ENCODE measurements around the gene DQX1.

The DQX1 gene

GRCh38 chr2:74531666-74532065 lies 5.6 kb upstream of the DQX1 start:
- no peak for DNase-seq

- peak; percentile 27 for DNase-seq
Measured at GRCh38 chr2:74530239-74531187, 4.5 kb upstream of the DQX1 start.

DNA sequence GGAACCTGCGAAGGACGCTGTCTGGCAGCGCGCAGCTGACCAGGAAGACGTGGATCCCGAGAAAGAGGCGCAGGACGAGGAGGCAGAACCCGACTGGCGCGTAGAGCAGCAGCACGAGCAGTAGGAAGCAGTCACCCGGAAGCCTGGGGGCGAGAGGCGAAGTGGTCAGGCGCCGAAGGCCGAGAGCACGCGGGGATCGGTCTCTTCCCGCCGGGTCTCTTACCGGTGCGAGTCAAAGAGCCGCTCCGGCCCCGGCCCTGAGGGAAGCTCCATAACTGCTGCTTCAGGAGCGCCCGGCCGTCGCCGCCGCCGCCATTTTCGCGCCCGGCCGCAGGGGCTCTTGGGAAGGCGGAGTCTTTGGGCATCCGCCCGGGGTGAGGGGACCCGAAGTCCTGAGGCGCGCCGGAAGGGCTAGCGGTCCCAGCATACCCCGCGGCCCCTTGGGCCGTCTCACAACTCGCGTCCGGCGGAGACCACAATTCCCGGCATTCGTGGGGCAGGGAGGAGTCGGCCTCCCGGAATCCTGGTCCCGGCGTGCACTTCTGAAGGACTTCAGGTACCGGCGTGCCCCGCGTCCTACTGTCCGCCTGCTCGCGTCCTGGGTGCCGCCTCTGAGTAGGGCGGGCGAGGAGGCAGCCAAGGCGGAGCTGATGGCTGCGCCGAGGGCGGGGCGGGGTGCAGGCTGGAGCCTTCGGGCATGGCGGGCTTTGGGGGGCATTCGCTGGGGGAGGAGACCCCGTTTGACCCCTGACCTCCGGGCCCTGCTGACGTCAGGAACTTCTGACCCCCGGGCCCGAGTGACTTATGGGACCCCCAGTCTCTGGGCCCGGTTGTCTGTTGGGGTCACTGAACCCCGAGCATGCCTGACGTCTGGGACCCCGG lies 3.6 kb upstream of the DQX1 start, which contains the start of the genes AUP1 and HTRA2:
TSS of gene AUP1 (minus strand) at position 350 of the 882 bp plus-strand sequence. CDS start at position 273, 77 bp downstream.
TSS of gene HTRA2 (plus strand) at position 577 of the 882 bp plus-strand sequence. CDS start at position 651, 74 bp downstream.
- peak; percentile 77 for DNase-seq

DNA sequence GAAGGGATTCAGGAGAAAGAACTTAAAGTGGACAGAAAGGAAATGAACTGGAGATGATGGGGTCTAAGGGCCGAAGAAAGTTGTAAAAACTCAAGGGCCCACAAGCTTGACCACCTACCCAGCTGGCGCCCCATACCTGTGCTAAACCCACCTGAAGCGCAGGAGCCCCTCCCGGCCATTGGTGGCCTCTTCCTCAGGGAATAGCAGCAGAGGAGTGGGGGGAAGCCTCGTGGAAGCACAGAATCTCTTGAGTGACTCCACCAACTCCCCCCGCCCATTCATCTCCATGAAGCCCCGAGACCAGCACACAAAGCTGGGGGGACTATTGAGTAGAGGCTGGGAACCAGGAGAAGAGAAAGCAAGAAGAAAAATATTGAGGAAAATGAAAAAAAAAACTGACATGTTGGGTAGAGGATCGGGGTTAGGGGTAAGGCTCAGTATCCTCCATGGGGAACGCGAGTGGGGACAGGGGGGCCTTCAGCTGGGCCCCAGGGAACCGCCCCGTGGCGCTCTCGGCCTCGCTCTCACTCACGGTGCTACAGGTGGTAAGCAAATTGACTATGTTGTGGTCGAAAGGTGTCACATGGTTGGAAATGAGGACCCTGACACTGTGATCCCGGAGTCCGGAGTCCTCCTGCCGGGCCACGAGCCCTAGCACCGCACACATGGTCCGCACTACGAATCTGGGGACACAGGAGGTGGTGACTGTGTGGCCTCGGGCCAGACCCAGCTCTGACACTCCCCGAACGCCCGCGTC lies 2.7 kb upstream of the DQX1 start:
- DNase-seq = no peak

- DNase-seq = no peak
Measured at GRCh38 chr2:74527741-74528140, 1.7 kb upstream of the DQX1 start.

DNA sequence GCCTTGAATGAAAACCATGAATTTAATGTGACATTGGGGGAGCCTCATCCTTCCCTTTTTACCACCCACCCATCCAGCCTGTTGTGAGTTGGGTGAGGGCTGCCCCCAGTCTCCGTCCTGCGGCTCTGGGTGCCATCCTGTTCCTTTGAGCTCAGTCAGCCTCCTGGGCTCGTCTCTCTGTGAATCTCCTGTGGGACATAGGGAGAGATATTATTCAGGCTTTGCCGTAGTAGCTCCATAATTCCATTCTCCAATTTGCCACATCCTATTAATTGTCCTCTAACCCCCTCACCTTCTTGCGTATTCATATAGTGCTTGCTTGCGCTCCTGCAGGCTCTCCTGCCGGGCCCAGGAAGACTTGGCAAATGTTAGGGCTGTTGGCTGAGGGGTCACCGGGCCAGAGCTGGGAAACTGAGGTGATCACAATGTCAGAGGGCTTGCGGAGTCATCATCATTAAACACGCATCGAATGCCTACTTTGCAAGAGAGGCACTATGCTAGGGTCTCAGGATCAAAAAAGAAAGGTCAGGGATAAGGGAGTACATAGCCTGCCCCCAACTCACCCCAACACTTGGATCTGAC lies 709 bp upstream of the DQX1 start:
- no peak for DNase-seq

DNA sequence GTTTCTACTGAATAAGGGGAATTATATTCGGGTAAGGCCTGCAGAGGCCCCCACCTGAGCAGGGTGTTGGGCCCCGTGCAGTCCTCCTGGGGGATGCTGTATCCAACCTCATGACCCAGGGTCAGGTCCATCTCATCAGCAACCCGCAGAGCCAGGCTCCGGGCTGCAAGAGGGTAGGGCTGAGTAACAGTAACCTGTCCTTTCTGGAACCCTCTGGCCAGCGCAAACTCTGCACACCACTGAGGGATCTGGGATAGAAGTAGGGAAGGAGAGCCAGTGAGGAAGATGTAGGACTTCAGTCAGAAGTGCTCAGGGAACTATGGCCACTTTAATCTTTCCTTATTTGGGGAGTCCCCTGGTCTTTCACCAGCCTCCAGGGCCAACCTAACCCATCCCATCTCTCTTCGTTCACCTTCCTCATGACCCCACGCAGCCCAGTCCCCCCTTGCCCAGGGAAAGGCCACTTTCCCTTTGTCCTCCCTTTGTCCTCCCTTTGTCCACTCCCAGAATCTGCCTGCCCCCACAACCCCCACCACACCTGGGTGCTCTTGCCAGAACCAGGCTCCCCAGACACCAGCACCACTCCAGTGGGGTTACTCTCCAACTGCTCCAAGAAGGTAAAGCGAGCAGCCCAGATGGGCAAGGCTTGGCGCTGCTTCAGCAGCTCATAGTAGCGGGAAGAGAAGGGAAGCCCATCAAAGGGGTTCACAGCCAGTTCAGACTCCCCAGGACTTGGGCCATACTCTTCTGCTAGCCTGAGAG lies 895 bp downstream of the DQX1 start:
- DNase-seq = no peak

DNA sequence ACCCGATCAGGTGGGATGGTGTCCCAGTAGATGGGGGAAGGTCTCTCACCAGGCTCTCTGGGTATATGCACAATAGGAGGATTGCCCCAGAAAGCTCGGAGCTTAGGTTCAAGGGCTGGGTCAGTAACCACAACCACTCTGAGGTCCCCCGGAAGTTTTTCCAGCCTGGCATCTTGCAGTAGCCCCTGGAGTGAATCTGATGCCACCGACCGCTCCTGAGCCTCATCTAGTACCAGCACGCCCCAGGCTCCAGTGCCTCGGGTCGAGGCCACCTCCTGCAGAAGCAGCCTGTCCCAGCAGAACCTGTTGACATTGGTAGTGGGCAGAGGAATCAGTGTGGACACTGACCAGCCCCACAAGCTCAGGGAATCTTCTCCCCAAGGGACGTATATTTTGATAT lies 2.0 kb downstream of the DQX1 start:
- DNase-seq = no peak

DNA sequence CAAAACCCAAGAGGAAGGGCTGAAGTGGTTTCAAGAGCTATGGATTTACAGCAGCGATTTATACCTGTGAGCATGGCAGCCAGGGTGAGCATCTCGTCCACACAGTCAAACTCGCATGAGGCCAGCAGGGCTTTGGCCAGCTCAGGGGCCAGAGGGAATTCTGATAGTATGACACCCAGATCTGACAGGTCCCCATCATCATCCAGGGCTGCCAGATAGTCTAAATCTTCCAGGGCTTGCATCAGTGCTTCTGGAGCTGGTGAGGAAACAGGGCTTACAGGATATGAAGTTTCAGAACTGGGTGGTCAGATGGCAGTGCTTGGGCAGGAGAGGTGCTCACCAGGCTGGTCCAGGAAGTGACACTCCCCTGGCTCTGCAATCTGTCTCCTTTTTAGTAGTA lies 3.5 kb downstream of the DQX1 start:
- DNase-seq = no peak

DNA sequence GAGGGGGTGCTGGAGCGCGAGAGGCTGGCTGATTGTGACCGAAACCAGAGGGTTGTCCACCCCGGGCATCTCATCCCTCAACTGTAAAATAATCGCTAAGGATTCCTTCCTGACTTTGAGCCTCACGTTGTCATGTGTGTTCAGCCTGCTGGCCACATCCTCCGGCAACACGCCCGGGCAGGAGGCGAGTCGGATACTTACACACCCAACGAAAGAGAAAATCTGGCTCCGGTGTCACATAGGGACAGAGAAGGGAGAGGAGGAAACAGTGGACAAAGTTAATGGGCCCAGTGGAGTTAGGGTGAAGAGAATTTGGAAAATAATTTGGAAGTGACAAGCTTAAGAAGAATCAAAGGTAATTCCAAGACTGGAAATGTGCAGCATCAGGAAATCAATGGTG lies 9.4 kb downstream of the DQX1 start:
- DNase-seq = no peak

DNA sequence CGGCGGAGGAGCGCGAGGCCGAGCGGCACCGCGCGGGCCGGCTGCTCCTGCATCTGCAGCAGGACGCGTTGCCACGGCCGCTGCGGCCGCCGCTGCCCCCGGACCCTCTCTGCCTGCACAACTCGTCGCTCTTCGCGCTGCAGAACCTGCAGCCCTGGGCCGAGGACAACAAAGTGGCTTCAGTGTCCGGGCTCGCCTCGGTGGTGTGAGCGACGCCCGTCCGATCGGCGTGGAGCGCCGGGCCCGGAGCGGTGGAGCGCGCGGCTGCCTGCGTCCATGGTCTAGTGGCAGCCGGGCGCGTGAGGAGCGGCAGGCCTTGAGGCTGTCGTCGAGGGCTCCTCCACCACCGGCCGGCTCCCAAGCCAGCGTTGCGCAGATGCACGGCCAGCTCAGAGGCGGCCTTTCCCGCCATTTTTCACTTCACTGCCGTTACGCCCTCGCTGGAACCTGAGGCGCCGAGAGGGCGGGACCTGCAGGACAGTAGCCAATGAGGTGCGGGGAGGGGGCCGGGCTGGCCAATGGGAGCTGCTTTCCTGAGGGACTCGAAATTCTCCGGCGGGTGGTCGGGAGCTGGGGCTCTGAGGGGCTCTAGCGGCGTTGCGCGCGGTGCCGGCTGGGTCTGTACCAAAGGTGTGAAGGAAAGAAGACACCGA lies 9.9 kb downstream of the DQX1 start:
- peak; percentile 53 for DNase-seq

- DNase-seq = no peak
Measured at GRCh38 chr2:74515271-74515980, 10.6 kb downstream of the DQX1 start.

DNA sequence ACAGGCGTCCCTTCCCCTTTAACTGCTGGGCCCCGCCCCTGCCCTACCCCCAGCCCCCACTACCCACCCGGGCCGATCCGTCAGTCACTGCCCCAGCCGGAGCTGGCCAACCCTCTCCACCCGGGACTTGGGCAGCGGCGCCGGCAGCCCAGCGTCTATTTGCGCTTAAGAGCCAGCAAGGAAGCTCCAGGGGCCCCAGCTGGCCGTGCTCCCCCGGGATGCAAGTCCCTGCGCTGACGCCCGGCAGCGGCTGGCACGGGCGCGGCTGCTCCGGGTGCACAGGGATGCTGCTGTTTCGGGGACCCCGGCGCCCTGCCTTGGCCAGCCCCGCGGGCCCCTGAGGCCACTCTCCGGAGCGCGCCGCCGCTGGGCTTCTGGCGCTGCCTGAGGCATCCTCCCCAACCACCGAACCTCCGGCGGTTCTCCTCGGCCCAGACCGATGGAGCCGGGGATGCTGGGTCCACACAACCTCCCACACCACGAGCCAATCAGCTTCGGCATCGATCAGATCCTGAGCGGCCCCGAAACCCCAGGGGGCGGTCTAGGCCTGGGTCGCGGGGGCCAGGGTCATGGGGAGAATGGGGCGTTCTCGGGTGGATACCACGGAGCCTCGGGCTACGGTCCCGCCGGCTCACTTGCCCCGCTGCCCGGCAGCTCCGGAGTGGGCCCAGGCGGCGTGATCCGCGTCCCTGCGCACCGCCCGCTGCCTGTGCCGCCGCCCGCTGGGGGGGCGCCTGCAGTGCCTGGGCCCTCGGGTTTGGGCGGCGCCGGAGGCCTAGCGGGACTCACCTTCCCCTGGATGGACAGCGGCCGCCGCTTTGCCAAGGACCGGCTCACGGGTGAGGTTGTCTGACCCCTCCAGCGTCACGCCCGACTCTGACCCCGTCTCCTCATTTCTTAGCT lies 11.4 kb downstream of the DQX1 start, which contains the start of gene TLX2:
TSS of gene TLX2 (plus strand) at position 83 of the 903 bp plus-strand sequence. CDS start at position 440, 357 bp downstream.
- no peak for DNase-seq

- DNase-seq = no peak
Measured at GRCh38 chr2:74513605-74514367, 12.2 kb downstream of the DQX1 start.

GRCh38 chr2:74512744-74513604 lies 13.1 kb downstream of the DQX1 start:
- no peak for DNase-seq

DNA sequence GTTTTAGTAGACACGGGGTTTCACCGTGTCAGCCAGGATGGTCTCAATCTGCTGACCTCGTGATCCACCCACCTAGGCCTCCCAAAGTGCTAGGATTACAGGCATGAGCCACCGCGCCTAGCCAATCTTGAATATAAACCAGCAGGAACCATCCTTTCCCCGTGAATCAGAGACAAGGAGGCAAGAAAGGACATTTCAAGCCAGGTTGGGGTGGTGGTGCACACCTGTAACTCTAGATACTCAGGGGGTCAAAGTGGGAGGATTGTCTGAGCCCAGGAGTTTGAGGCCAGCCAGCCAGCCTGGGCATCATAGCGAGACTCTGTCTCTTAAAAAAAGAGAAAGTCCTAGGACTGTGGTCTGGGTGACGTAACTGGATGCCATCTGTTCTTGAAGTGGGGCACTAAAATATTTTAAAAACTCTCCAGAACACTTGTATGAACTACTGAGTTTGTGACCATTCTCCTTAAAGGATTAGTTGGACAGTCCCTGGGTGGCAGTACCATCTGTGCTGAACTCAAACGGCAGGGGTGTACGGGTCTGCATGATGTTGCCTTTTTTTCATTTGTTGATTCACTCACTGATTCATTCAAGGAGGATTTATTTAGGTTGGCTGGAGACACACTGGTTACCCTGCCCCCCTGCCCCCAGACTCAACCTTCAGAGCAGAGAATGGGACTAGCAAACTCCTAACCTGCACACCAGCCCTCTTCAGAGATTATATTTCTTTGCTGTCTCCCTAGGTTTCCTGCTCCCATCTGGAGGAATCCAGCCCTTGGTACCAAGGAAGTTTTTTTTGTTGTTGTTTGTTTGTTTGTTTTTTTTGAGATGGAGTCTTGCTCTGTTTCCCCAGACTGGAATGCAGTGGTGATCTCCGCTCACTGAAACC lies 14.7 kb downstream of the DQX1 start:
- DNase-seq = no peak

Data from effector CD4-positive, alpha-beta T cell (primary cell).